Suprapubic skin (tissue), 4 donors: ENCODE measurements around the gene TMED6.

Source experiments
- POLR2A ChIP-seq, 2 donors: fragments of 450-650 bp; IDR thresholded peaks; one replicate each; pipeline ENCODE4 v1.6.1; 2017; ENCODE audit warnings: antibody characterized with exemption in 2 of 2, mild to moderate bottlenecking in 2 of 2, moderate library complexity in 2 of 2
- POLR2AphosphoS5 ChIP-seq, 3 donors: sonication (generic); formaldehyde crosslinking; IDR thresholded peaks; one replicate each; pipeline ENCODE4 v1.6.1; 2017; ENCODE audit warnings: antibody characterized with exemption in 3 of 3
- TF ChIP-seq, protein P1 (sequence below), 2 donors: fragments of 200-600 bp in 1 of 2; fragments of 450-650 bp in 1 of 2; sonication (generic) in 1 of 2; IDR thresholded peaks; one replicate each; pipeline ENCODE4 v1.5.1; 2016 to 2019; ENCODE audit warnings: antibody characterized with exemption in 2 of 2, mild to moderate bottlenecking in 1 of 2, moderate library complexity in 1 of 2

GRCh38 chr16:69393898-69394849, 42.6 kb upstream of the TMED6 start:
- TF ChIP-seq POLR2A (IDR thresholded peaks at IDR 0.05) (no peak), POLR2AphosphoS5 (IDR thresholded peaks at IDR 0.05) (no peak)
- TF ChIP-seq, protein P1, sequence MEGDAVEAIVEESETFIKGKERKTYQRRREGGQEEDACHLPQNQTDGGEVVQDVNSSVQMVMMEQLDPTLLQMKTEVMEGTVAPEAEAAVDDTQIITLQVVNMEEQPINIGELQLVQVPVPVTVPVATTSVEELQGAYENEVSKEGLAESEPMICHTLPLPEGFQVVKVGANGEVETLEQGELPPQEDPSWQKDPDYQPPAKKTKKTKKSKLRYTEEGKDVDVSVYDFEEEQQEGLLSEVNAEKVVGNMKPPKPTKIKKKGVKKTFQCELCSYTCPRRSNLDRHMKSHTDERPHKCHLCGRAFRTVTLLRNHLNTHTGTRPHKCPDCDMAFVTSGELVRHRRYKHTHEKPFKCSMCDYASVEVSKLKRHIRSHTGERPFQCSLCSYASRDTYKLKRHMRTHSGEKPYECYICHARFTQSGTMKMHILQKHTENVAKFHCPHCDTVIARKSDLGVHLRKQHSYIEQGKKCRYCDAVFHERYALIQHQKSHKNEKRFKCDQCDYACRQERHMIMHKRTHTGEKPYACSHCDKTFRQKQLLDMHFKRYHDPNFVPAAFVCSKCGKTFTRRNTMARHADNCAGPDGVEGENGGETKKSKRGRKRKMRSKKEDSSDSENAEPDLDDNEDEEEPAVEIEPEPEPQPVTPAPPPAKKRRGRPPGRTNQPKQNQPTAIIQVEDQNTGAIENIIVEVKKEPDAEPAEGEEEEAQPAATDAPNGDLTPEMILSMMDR (IDR thresholded peaks at IDR 0.05): no peak
